ENCODE results near the gene CACHD1.

- TF ChIP-seq, protein P1, sequence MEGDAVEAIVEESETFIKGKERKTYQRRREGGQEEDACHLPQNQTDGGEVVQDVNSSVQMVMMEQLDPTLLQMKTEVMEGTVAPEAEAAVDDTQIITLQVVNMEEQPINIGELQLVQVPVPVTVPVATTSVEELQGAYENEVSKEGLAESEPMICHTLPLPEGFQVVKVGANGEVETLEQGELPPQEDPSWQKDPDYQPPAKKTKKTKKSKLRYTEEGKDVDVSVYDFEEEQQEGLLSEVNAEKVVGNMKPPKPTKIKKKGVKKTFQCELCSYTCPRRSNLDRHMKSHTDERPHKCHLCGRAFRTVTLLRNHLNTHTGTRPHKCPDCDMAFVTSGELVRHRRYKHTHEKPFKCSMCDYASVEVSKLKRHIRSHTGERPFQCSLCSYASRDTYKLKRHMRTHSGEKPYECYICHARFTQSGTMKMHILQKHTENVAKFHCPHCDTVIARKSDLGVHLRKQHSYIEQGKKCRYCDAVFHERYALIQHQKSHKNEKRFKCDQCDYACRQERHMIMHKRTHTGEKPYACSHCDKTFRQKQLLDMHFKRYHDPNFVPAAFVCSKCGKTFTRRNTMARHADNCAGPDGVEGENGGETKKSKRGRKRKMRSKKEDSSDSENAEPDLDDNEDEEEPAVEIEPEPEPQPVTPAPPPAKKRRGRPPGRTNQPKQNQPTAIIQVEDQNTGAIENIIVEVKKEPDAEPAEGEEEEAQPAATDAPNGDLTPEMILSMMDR (IDR thresholded peaks at IDR 0.05) = no peak
- no peak for TF ChIP-seq POLR2A (IDR thresholded peaks at IDR 0.05)
Measured at GRCh38 chr1:64526312-64526711, 56.4 kb downstream of the CACHD1 start.
